HepG2 (cell line): Measurements from ENCODE around the gene ZNF451. TPM values are rescaled to one million over a fixed set of nuclear protein-coding genes. Genes with fewer than 3 reads are reported as not detected.

Source experiments
- ARNT ChIP-seq: fragments of 450-650 bp; IDR thresholded peaks from 2 replicates; pipeline ENCODE4 v1.6.1; 2017
- ARNT2 ChIP-seq: sonication (generic); formaldehyde crosslinking; IDR thresholded peaks from 2 replicates; pipeline ENCODE4 v1.8.0; 2022; ENCODE audit warnings: mild to moderate bottlenecking, low read depth, missing genetic modification reagents, moderate library complexity
- KDM3A ChIP-seq: IDR thresholded peaks from 2 replicates; pipeline ENCODE4 v1.6.1; 2018; ENCODE audit warnings: low read depth, missing compliant biosample characterization
- MNT ChIP-seq: fragments of 450-650 bp; IDR thresholded peaks from 2 replicates; pipeline ENCODE4 v1.6.1; 2016
- MTA1 ChIP-seq: sonication (generic); formaldehyde crosslinking; IDR thresholded peaks from 2 replicates; pipeline ENCODE4 v1.4.0; 2020; ENCODE audit warnings: missing genetic modification reagents, mild to moderate bottlenecking, borderline replicate concordance
- MZF1 ChIP-seq: sonication (generic); formaldehyde crosslinking; IDR thresholded peaks from 2 replicates; pipeline ENCODE4 v1.8.1; 2023; ENCODE audit warnings: mild to moderate bottlenecking, missing genetic modification reagents, borderline replicate concordance
- SMAD1 ChIP-seq: sonication (generic); formaldehyde crosslinking; IDR thresholded peaks from 2 replicates; pipeline ENCODE4 v1.4.0; 2020; ENCODE audit warnings: missing genetic modification reagents, low read depth, mild to moderate bottlenecking, borderline replicate concordance
- SNAPC4 ChIP-seq: sonication (generic); formaldehyde crosslinking; IDR thresholded peaks from 2 replicates; pipeline ENCODE4 v1.4.0; 2020; ENCODE audit warnings: mild to moderate bottlenecking, missing genetic modification reagents
- SNRNP70 ChIP-seq: fragments of 200-400 bp; formaldehyde crosslinking; IDR thresholded peaks from 2 replicates; pipeline ENCODE4 v1.6.1; 2017; ENCODE audit warnings: mild to moderate bottlenecking, low read depth, low read length, moderate library complexity
- TAF15 ChIP-seq: fragments of 200-400 bp; formaldehyde crosslinking; IDR thresholded peaks from one replicate; pipeline ENCODE4 v1.6.1; 2018; ENCODE audit warnings: mild to moderate bottlenecking, low read depth, low read length; ENCODE audit not compliant: poor library complexity, severe bottlenecking
- ZBTB3 ChIP-seq: sonication (generic); formaldehyde crosslinking; IDR thresholded peaks from 2 replicates; pipeline ENCODE4 v1.4.0; 2020; ENCODE audit warnings: low read depth, mild to moderate bottlenecking, moderate library complexity, missing genetic modification reagents, borderline replicate concordance
- ZC3H13 ChIP-seq: sonication (generic); formaldehyde crosslinking; IDR thresholded peaks from 2 replicates; pipeline ENCODE4 v1.8.1; 2023; ENCODE audit warnings: mild to moderate bottlenecking, missing genetic modification reagents, moderate library complexity
- ZNF557 ChIP-seq: sonication (generic); formaldehyde crosslinking; IDR thresholded peaks from 2 replicates; pipeline ENCODE4 v1.4.0; 2020; ENCODE audit warnings: missing genetic modification reagents
- ZNF644 ChIP-seq: IDR thresholded peaks from 2 replicates; pipeline ENCODE4 v1.6.1; 2016; ENCODE audit warnings: low read depth
- polyA plus RNA-seq, 8 experiments: library from polyadenylated mRNA; depleted of rRNA in 3 of 8; stranded (reverse) in 7 of 8; unstranded in 1 of 8; fragments of >200 nt; fragmentation: Illumina TruSeq in 4 of 8; extraction: Trizol in 4 of 8; gene quantifications; 2 replicates each; pipeline versions ENCODE4 v1.2.1 to v1.2.3, GENCODE V29; 2011 to 2016; ENCODE audit warnings: low read depth in 4 of 8, missing spikeins in 1 of 8, mixed read lengths in 1 of 8; ENCODE audit not compliant: insufficient read depth in 1 of 8
- total RNA-seq, 5 experiments: library from RNA; depleted of rRNA; stranded (reverse); fragments of >200 nt; fragmentation: Illumina TruSeq; extraction: Trizol; gene quantifications; 2 replicates each; pipeline ENCODE4 v1.2.3, GENCODE V29; 2016; ENCODE audit warnings: low read depth in 1 of 5
- TF ChIP-seq, protein P1 (sequence below): sonication (generic); formaldehyde crosslinking; IDR thresholded peaks from 2 replicates; pipeline ENCODE4 v1.8.0; 2022; ENCODE audit warnings: mild to moderate bottlenecking, missing genetic modification reagents
- TF ChIP-seq, protein P2 (sequence below): sonication (generic); formaldehyde crosslinking; IDR thresholded peaks from 2 replicates; pipeline ENCODE4 v1.8.0; 2022; ENCODE audit warnings: low read depth, missing genetic modification reagents

The ZNF451 gene
- total and polyA plus RNA-seq, 2 of the 13 experiments (the other 11 are each of a cell fraction or from before 2014, with no cell fraction given), result 32.1 to 65.7 TPM

DNA sequence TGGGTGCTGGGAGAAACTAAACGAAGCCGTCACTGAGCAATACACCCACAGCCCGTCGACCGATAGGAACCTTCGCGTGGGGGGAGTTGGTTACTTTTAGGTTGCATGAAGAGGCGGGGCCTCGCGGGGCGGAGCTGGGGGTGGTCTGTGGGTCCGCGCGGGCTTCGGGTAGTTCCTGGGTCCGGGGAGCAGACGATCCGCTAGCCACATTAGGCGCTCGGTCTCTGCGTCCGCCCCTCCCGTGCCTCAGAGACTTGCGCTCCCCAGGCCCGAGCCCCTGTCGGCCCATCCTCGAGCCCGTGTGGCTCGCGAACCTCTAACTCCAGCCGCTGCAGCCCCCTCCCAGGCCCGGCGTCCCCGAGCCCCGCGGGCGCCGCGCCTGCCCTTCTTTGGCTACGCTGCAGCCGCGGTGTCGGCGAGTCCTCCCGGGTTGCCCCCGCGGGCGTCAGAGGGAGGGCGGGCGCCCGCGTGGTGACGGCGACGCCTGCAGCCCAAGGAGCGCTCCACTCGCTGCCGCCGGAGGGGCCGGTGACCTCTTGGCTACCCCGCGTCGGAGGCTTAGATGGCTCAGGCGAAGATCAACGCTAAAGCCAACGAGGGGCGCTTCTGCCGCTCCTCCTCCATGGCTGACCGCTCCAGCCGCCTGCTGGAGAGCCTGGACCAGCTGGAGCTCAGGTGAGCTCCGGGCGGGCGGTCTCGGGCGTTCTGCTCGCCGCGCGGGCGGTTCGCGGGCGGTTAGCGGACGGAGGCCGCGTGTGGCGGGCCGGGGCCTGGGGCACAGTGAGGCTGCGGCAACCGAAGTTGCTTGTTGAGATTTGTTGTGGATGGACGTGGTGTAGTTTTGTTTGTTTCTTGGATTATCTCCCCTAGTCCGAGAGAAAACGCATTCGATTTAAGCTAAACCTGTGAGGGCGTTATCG, 82.4 kb downstream of the ZNF451 start, which contains the start of gene BAG2 (continued):
- TF ChIP-seq MNT (no peak), KDM3A (CRISPR knock-in tag) (peak; percentile 83), MZF1 (CRISPR knock-in tag) (no peak), SNAPC4 (peak; percentile 50; the same call in 1 of the 2 replicates), ZC3H13 (CRISPR knock-in tag) (peak; percentile 89), ZBTB3 (CRISPR knock-in tag) (peak; percentile 71; the same call in 1 of the 2 replicates), ZNF644 (CRISPR knock-in tag) (no peak), ARNT (no peak), ARNT2 (CRISPR knock-in tag) (peak; percentile 95), ZNF557 (peak; percentile 93), TAF15 (peak; percentile 85), MTA1 (peak; percentile 90; the same call in 1 of the 2 replicates), SNRNP70 (no peak), SMAD1 (CRISPR knock-in tag) (peak; percentile 97)
- TF ChIP-seq, protein P1, sequence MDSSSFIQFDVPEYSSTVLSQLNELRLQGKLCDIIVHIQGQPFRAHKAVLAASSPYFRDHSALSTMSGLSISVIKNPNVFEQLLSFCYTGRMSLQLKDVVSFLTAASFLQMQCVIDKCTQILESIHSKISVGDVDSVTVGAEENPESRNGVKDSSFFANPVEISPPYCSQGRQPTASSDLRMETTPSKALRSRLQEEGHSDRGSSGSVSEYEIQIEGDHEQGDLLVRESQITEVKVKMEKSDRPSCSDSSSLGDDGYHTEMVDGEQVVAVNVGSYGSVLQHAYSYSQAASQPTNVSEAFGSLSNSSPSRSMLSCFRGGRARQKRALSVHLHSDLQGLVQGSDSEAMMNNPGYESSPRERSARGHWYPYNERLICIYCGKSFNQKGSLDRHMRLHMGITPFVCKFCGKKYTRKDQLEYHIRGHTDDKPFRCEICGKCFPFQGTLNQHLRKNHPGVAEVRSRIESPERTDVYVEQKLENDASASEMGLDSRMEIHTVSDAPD, result peak; percentile 85
- TF ChIP-seq, protein P2, sequence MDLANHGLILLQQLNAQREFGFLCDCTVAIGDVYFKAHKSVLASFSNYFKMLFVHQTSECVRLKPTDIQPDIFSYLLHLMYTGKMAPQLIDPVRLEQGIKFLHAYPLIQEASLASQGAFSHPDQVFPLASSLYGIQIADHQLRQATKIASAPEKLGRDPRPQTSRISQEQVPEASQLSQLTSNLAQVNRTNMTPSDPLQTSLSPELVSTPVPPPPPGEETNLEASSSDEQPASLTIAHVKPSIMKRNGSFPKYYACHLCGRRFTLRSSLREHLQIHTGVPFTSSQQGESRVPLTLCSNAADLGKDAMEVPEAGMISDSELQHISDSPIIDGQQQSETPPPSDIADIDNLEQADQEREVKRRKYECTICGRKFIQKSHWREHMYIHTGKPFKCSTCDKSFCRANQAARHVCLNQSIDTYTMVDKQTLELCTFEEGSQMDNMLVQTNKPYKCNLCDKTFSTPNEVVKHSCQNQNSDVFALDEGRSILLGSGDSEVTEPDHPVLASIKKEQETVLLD, result no peak
